ENCODE data around the gene WDR37.

DNA sequence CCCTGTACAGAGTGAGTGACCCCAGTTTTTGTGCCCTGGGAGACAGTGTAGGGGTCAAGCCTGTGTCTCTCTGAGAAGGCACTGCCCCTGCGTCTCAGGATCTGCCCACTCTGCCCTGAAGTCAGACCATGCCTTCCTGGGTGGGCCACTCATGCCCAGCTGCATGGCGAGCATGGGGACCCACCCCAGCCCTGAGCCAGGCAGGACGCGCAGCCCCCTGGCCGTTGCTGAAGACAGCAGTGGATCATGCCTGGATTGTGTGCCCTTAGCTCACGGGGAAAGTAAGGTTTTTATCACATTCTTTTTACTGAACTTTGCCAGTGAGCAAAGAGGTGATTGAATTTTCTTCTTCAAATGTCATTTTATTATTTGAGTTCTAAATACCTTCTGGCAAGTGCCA lies 66.2 kb downstream of the WDR37 start:
- TF ChIP-seq, protein P1, sequence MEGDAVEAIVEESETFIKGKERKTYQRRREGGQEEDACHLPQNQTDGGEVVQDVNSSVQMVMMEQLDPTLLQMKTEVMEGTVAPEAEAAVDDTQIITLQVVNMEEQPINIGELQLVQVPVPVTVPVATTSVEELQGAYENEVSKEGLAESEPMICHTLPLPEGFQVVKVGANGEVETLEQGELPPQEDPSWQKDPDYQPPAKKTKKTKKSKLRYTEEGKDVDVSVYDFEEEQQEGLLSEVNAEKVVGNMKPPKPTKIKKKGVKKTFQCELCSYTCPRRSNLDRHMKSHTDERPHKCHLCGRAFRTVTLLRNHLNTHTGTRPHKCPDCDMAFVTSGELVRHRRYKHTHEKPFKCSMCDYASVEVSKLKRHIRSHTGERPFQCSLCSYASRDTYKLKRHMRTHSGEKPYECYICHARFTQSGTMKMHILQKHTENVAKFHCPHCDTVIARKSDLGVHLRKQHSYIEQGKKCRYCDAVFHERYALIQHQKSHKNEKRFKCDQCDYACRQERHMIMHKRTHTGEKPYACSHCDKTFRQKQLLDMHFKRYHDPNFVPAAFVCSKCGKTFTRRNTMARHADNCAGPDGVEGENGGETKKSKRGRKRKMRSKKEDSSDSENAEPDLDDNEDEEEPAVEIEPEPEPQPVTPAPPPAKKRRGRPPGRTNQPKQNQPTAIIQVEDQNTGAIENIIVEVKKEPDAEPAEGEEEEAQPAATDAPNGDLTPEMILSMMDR (IDR thresholded peaks at IDR 0.05) = no peak
- TF ChIP-seq POLR2A (IDR thresholded peaks at IDR 0.05) = no peak
